HepG2 (cell line): ENCODE data around the gene ANO9. TPM values are rescaled to one million over a fixed set of nuclear protein-coding genes. Genes with fewer than 3 reads are reported as not detected.

ENCODE experiments used
- ATAC-seq: fragments of 200-7000 bp; cut with Tn5 transposase; 3 replicates; pipeline ENCODE4 v1.9.1; 2020; ENCODE audit warnings: mild to moderate bottlenecking, moderate library complexity
- BruUV-seq: library from RNA; stranded (reverse); fragments of 400-500 nt; replicated peaks from 2 replicates; lab custom pipeline; 2021; lab: Mats Ljungman, UMichigan
- CTCF ChIA-PET: fragments of 300-600 bp; formaldehyde crosslinking; extraction: SDS; loops from one replicate; lab custom pipeline; 2021; ENCODE audit warnings: low total read pairs, inconsistent platforms, low intra/inter-chr PET ratio; lab: Yijun Ruan, JAX
- POLR2A ChIA-PET: fragments of 350-600 bp; sonication (Branson Sonifier 250); formaldehyde crosslinking; loops from one replicate; lab custom pipeline; 2020; ENCODE audit warnings: antibody characterized with exemption, inconsistent platforms; lab: Yijun Ruan, JAX
- DNase-seq: peaks from one replicate; pipeline ENCODE4 v3.0.0-alpha.2; 2015; ENCODE audit warnings: low spot score
- FAIRE-seq: peaks from 3 replicates; lab custom pipeline; 2011; peaks lifted over from hg19 to GRCh38; lab: Jason Lieb, UNC
- H2AFZ ChIP-seq: one replicate; pipeline ENCODE4 v1.6.1; 2011; ENCODE audit warnings: low read length, inconsistent platforms
- H3K27ac ChIP-seq: fragments of 300-600 bp; 3 replicates; pipeline ENCODE4 v1.8.0; 2011; ENCODE audit warnings: mixed run types, mild to moderate bottlenecking, mixed read lengths, low read length, inconsistent platforms; ENCODE audit not compliant: insufficient read depth; ENCODE audit errors: extremely low read length
- H3K27me3 ChIP-seq, 2 experiments: fragments of 200-600 bp in 1 of 2; 2 replicates in 1 of 2; 3 replicates in 1 of 2; pipeline versions ENCODE4 v1.6.0 to v1.8.0; 2011; ENCODE audit warnings: low read length in 2 of 2, mild to moderate bottlenecking in 2 of 2, moderate library complexity in 2 of 2, inconsistent platforms in 1 of 2; ENCODE audit not compliant: insufficient read depth in 2 of 2, control insufficient read depth in 1 of 2
- H3K36me3 ChIP-seq, 2 experiments: fragments of 200-600 bp in 1 of 2; replicated peaks in 1 of 2; 2 replicates in 1 of 2; 3 replicates in 1 of 2; pipeline versions ENCODE4 v1.5.1 to v1.8.0; 2011; ENCODE audit warnings: low read length in 2 of 2, inconsistent platforms in 1 of 2; ENCODE audit not compliant: insufficient read depth in 2 of 2, control insufficient read depth in 1 of 2
- H3K4me1 ChIP-seq: 2 replicates; pipeline ENCODE4 v1.5.1; 2012; ENCODE audit warnings: low read length, inconsistent platforms; ENCODE audit not compliant: insufficient read depth
- H3K4me2 ChIP-seq: 2 replicates; pipeline ENCODE4 v1.6.0; 2011; ENCODE audit warnings: low read depth, low read length, inconsistent platforms
- H3K4me3 ChIP-seq, 3 experiments: fragments of 200-600 bp in 1 of 3; sonication (generic), shearing (Covaris generic) in 1 of 3; replicated peaks in 1 of 3; 2 replicates each; pipeline ENCODE4 v1.5.1; 2011 to 2016; ENCODE audit warnings: low read length in 3 of 3, inconsistent platforms in 2 of 3, low read depth in 2 of 3, mild to moderate bottlenecking in 2 of 3, control low read depth in 1 of 3, mixed read lengths in 1 of 3; ENCODE audit not compliant: insufficient read depth in 1 of 3
- H3K79me2 ChIP-seq: one replicate; pipeline ENCODE4 v1.6.1; 2011; ENCODE audit warnings: low read length, inconsistent platforms; ENCODE audit not compliant: insufficient read depth
- H3K9ac ChIP-seq: 2 replicates; pipeline ENCODE4 v1.6.0; 2011; ENCODE audit warnings: mild to moderate bottlenecking, low read depth, low read length, inconsistent platforms; ENCODE audit not compliant: insufficient read depth
- H3K9me3 ChIP-seq: 2 replicates; pipeline ENCODE4 v1.5.1; 2012; ENCODE audit warnings: mild to moderate bottlenecking, low read length
- H4K20me1 ChIP-seq: 2 replicates; pipeline ENCODE4 v1.6.0; 2011; ENCODE audit warnings: inconsistent platforms, mild to moderate bottlenecking, low read length, moderate library complexity; ENCODE audit not compliant: insufficient read depth
- BORCS8-MEF2B ChIP-seq: sonication (generic); formaldehyde crosslinking; IDR thresholded peaks from 2 replicates; pipeline ENCODE4 v1.8.0; 2022; ENCODE audit warnings: mild to moderate bottlenecking, missing genetic modification reagents
- FOSL1 ChIP-seq: sonication (generic); formaldehyde crosslinking; IDR thresholded peaks from 2 replicates; pipeline ENCODE4 v1.9.0; 2021; ENCODE audit warnings: missing genetic modification reagents, borderline replicate concordance
- FOXK2 ChIP-seq: fragments of 450-650 bp; IDR thresholded peaks from 2 replicates; pipeline ENCODE4 v1.6.1; 2016
- GATA4 ChIP-seq: sonication (generic); IDR thresholded peaks from 2 replicates; pipeline ENCODE4 v1.6.1; 2016; ENCODE audit warnings: antibody characterized with exemption, low read depth, borderline replicate concordance
- GPN1 ChIP-seq: sonication (generic); formaldehyde crosslinking; IDR thresholded peaks from 2 replicates; pipeline ENCODE4 v1.5.1; 2020; ENCODE audit warnings: missing genetic modification reagents, borderline replicate concordance
- HOXA3 ChIP-seq: sonication (generic); formaldehyde crosslinking; IDR thresholded peaks from 2 replicates; pipeline ENCODE4 v1.5.0; 2020; ENCODE audit warnings: missing genetic modification reagents
- IRF2 ChIP-seq: IDR thresholded peaks from 2 replicates; pipeline ENCODE4 v1.6.1; 2018; ENCODE audit warnings: missing genetic modification reagents, missing compliant biosample characterization
- KAT8 ChIP-seq: IDR thresholded peaks from 2 replicates; pipeline ENCODE4 v1.6.1; 2016; ENCODE audit warnings: missing genetic modification reagents, missing compliant biosample characterization
- MAFF ChIP-seq: IDR thresholded peaks from 2 replicates; pipeline ENCODE4 v1.6.1; 2011; ENCODE audit warnings: low read depth, low read length, improper control_type of control experiment
- MAFK ChIP-seq, 2 experiments: IDR thresholded peaks in 1 of 2; conservative IDR thresholded peaks in 1 of 2; 2 replicates each; pipeline ENCODE4 v1.6.1; 2011; ENCODE audit warnings: improper control_type of control experiment in 2 of 2, low read length in 2 of 2
- MEIS2 ChIP-seq: sonication (generic); formaldehyde crosslinking; IDR thresholded peaks from 2 replicates; pipeline ENCODE4 v1.9.0; 2021; ENCODE audit warnings: mild to moderate bottlenecking, missing genetic modification reagents
- MXD4 ChIP-seq: IDR thresholded peaks from 2 replicates; pipeline ENCODE4 v1.6.1; 2016; ENCODE audit warnings: mild to moderate bottlenecking, missing biosample characterization, missing genetic modification reagents
- NFATC3 ChIP-seq: sonication (generic); formaldehyde crosslinking; IDR thresholded peaks from 2 replicates; pipeline ENCODE4 v1.5.1; 2020; ENCODE audit warnings: mild to moderate bottlenecking, missing genetic modification reagents
- POLR2A ChIP-seq, 2 experiments: IDR thresholded peaks; 2 replicates each; pipeline ENCODE4 v1.6.1; 2011; ENCODE audit warnings: low read depth in 2 of 2, low read length in 2 of 2, mild to moderate bottlenecking in 1 of 2, moderate library complexity in 1 of 2; ENCODE audit not compliant: insufficient read depth in 1 of 2
- RORA ChIP-seq: sonication (generic); formaldehyde crosslinking; IDR thresholded peaks from 2 replicates; pipeline ENCODE4 v1.5.0; 2020; ENCODE audit warnings: mild to moderate bottlenecking, missing genetic modification reagents, moderate library complexity
- SMC3 ChIP-seq: IDR thresholded peaks from 2 replicates; pipeline ENCODE4 v1.6.1; 2011; ENCODE audit warnings: low read length, improper control_type of control experiment
- XRCC5 ChIP-seq: fragments of 200-400 bp; formaldehyde crosslinking; optimal IDR thresholded peaks from 2 replicates; pipeline ENCODE3; 2017; ENCODE audit warnings: mild to moderate bottlenecking, low read length
- ZBTB3 ChIP-seq: sonication (generic); formaldehyde crosslinking; IDR thresholded peaks from 2 replicates; pipeline ENCODE4 v1.4.0; 2020; ENCODE audit warnings: low read depth, mild to moderate bottlenecking, moderate library complexity, missing genetic modification reagents, borderline replicate concordance
- ZNF235 ChIP-seq: sonication (generic); formaldehyde crosslinking; IDR thresholded peaks from 2 replicates; pipeline ENCODE4 v1.8.1; 2023; ENCODE audit warnings: mild to moderate bottlenecking, missing genetic modification reagents, borderline replicate concordance
- ZNF256 ChIP-seq: sonication (generic); formaldehyde crosslinking; conservative IDR thresholded peaks from 2 replicates; pipeline ENCODE4 v1.4.0; 2020; ENCODE audit warnings: missing genetic modification reagents
- ZNF317 ChIP-seq: sonication (generic); formaldehyde crosslinking; IDR thresholded peaks from 2 replicates; pipeline ENCODE4 v1.5.0; 2020; ENCODE audit warnings: mild to moderate bottlenecking, missing genetic modification reagents
- ZNF598 ChIP-seq: sonication (generic); formaldehyde crosslinking; IDR thresholded peaks from 2 replicates; pipeline ENCODE4 v1.5.1; 2020; ENCODE audit warnings: mild to moderate bottlenecking, missing genetic modification reagents, borderline replicate concordance
- ZSCAN12 ChIP-seq: sonication (generic); formaldehyde crosslinking; IDR thresholded peaks from 2 replicates; pipeline ENCODE4 v1.9.0; 2021; ENCODE audit warnings: mild to moderate bottlenecking, missing genetic modification reagents
- WGBS: methylation state at CpG from one replicate; pipeline ENCODE4 v1.1.6; 2017; ENCODE audit warnings: low lambda C conversion rate; 5-methylcytosine and 5-hydroxymethylcytosine counted together
- in situ Hi-C: cut with HindIII; loops from 2 replicates; pipeline ENCODE4 v1.10.0; 2017; ENCODE audit warnings: low pct_unique_long_range_greater_than_20kb; ENCODE audit not compliant: extremely low pct_ligation_motif_present
- intact Hi-C: fragments of 100-400 bp; cut with micrococcal nuclease; formaldehyde crosslinking; loops from one replicate; pipeline ENCODE4 v1.10.0; 2022; ENCODE audit not compliant: unreplicated experiment
- polyA plus RNA-seq, 8 experiments: library from polyadenylated mRNA; depleted of rRNA in 3 of 8; stranded (reverse) in 7 of 8; unstranded in 1 of 8; fragments of >200 nt; fragmentation: Illumina TruSeq in 4 of 8; extraction: Trizol in 4 of 8; gene quantifications; 2 replicates each; pipeline versions ENCODE4 v1.2.1 to v1.2.3, GENCODE V29; 2011 to 2016; ENCODE audit warnings: low read depth in 4 of 8, missing spikeins in 1 of 8, mixed read lengths in 1 of 8; ENCODE audit not compliant: insufficient read depth in 1 of 8
- total RNA-seq, 5 experiments: library from RNA; depleted of rRNA; stranded (reverse); fragments of >200 nt; fragmentation: Illumina TruSeq; extraction: Trizol; gene quantifications; 2 replicates each; pipeline ENCODE4 v1.2.3, GENCODE V29; 2016; ENCODE audit warnings: low read depth in 1 of 5
- TF ChIP-seq, protein P1 (sequence below): sonication (generic); formaldehyde crosslinking; IDR thresholded peaks from 2 replicates; pipeline ENCODE4 v1.9.0; 2021; ENCODE audit warnings: missing genetic modification reagents, mild to moderate bottlenecking, borderline replicate concordance
- TF ChIP-seq, protein P2 (sequence below): sonication (generic); formaldehyde crosslinking; IDR thresholded peaks from 2 replicates; pipeline ENCODE4 v1.5.0; 2020; ENCODE audit warnings: mild to moderate bottlenecking, missing genetic modification reagents

Gene ANO9
- total and polyA plus RNA-seq, 2 of the 13 experiments (the other 11 are each of a cell fraction or from before 2014, with no cell fraction given) = 8.9 to 14.3 TPM

DNA sequence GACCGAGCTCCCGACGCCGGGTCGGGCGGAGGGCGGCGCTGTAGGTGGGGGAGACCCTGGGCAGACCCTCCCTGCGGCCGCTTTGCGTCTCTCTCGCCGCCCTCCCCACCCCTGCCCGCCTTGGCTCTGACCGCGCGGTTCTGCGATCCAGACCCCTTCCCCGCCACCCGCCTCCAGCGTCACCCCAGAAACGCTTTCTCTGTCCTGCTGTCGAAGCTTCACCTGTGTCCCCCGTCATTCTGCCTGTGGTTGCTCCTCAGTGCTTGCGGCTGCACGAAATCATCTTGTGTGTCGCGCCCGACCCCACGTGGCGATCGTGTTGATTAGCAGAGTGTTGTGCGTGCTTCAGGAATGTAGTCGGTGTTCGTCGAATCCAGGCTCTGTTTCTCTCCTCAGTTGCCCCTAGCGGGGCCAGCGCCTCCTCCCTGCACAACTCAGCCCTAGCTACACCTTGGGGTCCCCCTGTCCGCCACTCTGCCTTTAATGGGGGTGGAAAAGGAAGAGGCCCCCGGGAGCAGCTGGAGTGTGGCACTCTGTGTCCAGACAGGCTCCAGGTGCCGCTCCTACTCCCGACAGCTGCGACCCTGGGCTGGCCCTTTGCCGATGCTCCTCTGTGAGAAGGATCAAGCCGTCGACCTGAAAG lies 9.1 kb upstream of the ANO9 start:
- no peaks in the 10 kb centered on the region for H4K20me1 ChIP-seq
- 3% methylated on average over 32 of the region's 46 CpGs for WGBS
- H3K27me3 ChIP-seq = no peaks in the 10 kb centered on the region; a peak in 1 of 5 replicates
- H2AFZ ChIP-seq = no peak overlapping the region
- ChIA-PET CTCF (interaction anchor here (1.2 to 4.4 kb wide), 3 partner anchors 46 to 68 kb away, joined by 3 to 20 read pairs (median 5); no protein-coding TSS in a partner anchor), POLR2A (interaction anchor here (1.3 to 2.1 kb wide), 5 partner anchors 9 to 145 kb away, joined by 4 to 10 read pairs (median 6); partner anchors contain the start of gene ANO9)
- FAIRE-seq (peak; percentile 47), ATAC-seq (peak; percentile 44), DNase-seq (peak; percentile 70)
- H3K4me1 ChIP-seq = peaks cover 47% of the 10 kb centered on the region
- peak overlapping the region; percentile 87 for H3K4me2 ChIP-seq
- in situ Hi-C loops (no loop called here), intact Hi-C loops (no loop called here)
- H3K9ac ChIP-seq = peak overlapping the region; percentile 89
- TSS peak; percentile 39 for BruUV-seq
- H3K4me3 ChIP-seq = peak overlapping the region; percentile 78 to 89 (median 86)
- peak overlapping the region; percentile 54 for H3K27ac ChIP-seq
- H3K36me3 ChIP-seq = peaks cover 9 to 27% of the 10 kb centered on the region in 2 experiments
- peaks cover 43% of the 10 kb centered on the region for H3K79me2 ChIP-seq
- H3K9me3 ChIP-seq = no peaks in the 10 kb centered on the region
- no peak for TF ChIP-seq KAT8 (CRISPR knock-in tag)
- TF ChIP-seq, protein P1, sequence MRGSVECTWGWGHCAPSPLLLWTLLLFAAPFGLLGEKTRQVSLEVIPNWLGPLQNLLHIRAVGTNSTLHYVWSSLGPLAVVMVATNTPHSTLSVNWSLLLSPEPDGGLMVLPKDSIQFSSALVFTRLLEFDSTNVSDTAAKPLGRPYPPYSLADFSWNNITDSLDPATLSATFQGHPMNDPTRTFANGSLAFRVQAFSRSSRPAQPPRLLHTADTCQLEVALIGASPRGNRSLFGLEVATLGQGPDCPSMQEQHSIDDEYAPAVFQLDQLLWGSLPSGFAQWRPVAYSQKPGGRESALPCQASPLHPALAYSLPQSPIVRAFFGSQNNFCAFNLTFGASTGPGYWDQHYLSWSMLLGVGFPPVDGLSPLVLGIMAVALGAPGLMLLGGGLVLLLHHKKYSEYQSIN (CRISPR knock-in tag) = no peak
- no peak for TF ChIP-seq GATA4
- peak; percentile 73 for TF ChIP-seq HOXA3 (CRISPR knock-in tag)
- TF ChIP-seq ZNF235 (CRISPR knock-in tag) = no peak; the same call in 1 of the 2 replicates
- TF ChIP-seq IRF2 (CRISPR knock-in tag) = 0 out of 2 replicates have a peak, but pooled peaks have one; percentile 33
- TF ChIP-seq ZNF256 (CRISPR knock-in tag) = no peak
- TF ChIP-seq ZBTB3 = no peak
- no peak for TF ChIP-seq MAFF
- TF ChIP-seq MEIS2 (CRISPR knock-in tag) = 0 out of 2 replicates have a peak, but pooled peaks have one; percentile 1
- peak; percentile 38 for TF ChIP-seq SMC3
- no peak for TF ChIP-seq FOSL1 (CRISPR knock-in tag)
- no peak for TF ChIP-seq GPN1
- 0 out of 2 replicates have a peak, but pooled peaks have one; percentile 21 for TF ChIP-seq ZNF598
- 0 out of 2 replicates have a peak, but pooled peaks have one; percentile 27 for TF ChIP-seq ZNF317 (CRISPR knock-in tag)
- TF ChIP-seq RORA (CRISPR knock-in tag) = no peak
- peak; percentile 53; the same call in 1 of the 2 replicates for TF ChIP-seq MXD4
- 0 out of 2 replicates have a peak, but pooled peaks have one; percentile 20 for TF ChIP-seq BORCS8-MEF2B (CRISPR knock-in tag)
- TF ChIP-seq, protein P2, sequence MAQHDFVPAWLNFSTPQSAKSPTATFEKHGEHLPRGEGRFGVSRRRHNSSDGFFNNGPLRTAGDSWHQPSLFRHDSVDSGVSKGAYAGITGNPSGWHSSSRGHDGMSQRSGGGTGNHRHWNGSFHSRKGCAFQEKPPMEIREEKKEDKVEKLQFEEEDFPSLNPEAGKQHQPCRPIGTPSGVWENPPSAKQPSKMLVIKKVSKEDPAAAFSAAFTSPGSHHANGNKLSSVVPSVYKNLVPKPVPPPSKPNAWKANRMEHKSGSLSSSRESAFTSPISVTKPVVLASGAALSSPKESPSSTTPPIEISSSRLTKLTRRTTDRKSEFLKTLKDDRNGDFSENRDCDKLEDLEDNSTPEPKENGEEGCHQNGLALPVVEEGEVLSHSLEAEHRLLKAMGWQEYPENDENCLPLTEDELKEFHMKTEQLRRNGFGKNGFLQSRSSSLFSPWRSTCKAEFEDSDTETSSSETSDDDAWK = no peak
- peak; percentile 76 for TF ChIP-seq FOXK2
- no peak for TF ChIP-seq ZSCAN12 (CRISPR knock-in tag)
- no peak for TF ChIP-seq POLR2A (IDR thresholded peaks at IDR 0.05; ENCODE audit: insufficient read depth in 1 of 2, low read depth in 2 of 2, low read length in 2 of 2)
- TF ChIP-seq MAFK (conservative IDR thresholded peaks at IDR 0.05 in 1 of 2, IDR thresholded peaks at IDR 0.05 in 1 of 2; ENCODE audit: low read length in 2 of 2) = no peak
- no peak for TF ChIP-seq XRCC5
- no peak for TF ChIP-seq NFATC3 (CRISPR knock-in tag)
